Measurements from ENCODE around the gene GP1BB.

DNA sequence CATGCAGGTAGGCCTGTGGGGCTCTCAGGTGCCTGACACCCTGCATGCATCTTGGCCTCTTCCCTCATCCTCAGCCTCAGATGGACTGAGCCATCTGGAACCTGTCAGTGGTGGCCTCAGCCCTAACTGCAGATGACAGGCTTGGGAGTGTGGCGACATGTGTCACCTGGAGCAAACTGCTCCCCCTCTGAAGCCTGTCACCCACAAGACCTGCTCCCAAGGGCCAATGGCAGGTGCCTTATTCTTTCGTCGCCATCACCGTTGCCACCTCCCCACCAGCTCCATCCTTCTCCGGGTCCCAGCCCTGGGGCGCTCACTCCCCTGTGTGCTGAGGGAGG, 12.6 kb upstream of the GP1BB start:
- no peak for TF ChIP-seq POLR2A (IDR thresholded peaks at IDR 0.05)
- TF ChIP-seq, protein P1, sequence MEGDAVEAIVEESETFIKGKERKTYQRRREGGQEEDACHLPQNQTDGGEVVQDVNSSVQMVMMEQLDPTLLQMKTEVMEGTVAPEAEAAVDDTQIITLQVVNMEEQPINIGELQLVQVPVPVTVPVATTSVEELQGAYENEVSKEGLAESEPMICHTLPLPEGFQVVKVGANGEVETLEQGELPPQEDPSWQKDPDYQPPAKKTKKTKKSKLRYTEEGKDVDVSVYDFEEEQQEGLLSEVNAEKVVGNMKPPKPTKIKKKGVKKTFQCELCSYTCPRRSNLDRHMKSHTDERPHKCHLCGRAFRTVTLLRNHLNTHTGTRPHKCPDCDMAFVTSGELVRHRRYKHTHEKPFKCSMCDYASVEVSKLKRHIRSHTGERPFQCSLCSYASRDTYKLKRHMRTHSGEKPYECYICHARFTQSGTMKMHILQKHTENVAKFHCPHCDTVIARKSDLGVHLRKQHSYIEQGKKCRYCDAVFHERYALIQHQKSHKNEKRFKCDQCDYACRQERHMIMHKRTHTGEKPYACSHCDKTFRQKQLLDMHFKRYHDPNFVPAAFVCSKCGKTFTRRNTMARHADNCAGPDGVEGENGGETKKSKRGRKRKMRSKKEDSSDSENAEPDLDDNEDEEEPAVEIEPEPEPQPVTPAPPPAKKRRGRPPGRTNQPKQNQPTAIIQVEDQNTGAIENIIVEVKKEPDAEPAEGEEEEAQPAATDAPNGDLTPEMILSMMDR (IDR thresholded peaks at IDR 0.05) = no peak
- TF ChIP-seq POLR2AphosphoS5 (IDR thresholded peaks at IDR 0.05) = no peak
- TF ChIP-seq EP300 (IDR thresholded peaks at IDR 0.05) = no peak
